LNCaP clone FGC (cell line): ENCODE data around the gene CRELD2.

Experiments
- DNase-seq: peaks from one replicate; pipeline ENCODE4 v3.0.0-alpha.2; 2011; ENCODE audit warnings: low read depth
- H3K4me3 ChIP-seq: 2 replicates; pipeline ENCODE4 v1.5.1; 2011; ENCODE audit warnings: mild to moderate bottlenecking, low read depth, low read length, control low read depth
- TF ChIP-seq, protein P1 (sequence below): IDR thresholded peaks from 2 replicates; pipeline ENCODE4 v1.5.1; 2012; ENCODE audit warnings: mild to moderate bottlenecking; ENCODE audit not compliant: control insufficient read depth, insufficient read depth; ENCODE audit errors: extremely low read depth

The CRELD2 gene

DNA sequence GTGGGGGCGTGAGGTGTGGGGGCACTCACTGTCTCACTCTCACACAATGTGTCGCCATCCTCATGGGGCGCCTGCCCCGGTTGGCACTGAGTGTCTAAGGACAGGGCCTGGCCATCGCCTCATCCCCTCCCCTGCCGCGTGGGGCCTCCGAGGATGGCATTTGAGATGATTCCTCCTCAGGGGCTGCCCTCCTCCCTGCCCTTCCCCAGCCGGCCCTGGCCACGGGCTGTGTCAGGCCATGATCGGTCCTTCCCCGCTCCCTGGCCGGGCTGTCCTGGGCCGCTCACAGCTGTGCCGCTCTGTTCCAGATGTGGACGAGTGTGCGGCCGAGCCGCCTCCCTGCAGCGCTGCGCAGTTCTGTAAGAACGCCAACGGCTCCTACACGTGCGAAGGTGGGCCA is 4.5 kb downstream of the CRELD2 start:
- H3K4me3 ChIP-seq: no peak overlapping the region
- TF ChIP-seq, protein P1, sequence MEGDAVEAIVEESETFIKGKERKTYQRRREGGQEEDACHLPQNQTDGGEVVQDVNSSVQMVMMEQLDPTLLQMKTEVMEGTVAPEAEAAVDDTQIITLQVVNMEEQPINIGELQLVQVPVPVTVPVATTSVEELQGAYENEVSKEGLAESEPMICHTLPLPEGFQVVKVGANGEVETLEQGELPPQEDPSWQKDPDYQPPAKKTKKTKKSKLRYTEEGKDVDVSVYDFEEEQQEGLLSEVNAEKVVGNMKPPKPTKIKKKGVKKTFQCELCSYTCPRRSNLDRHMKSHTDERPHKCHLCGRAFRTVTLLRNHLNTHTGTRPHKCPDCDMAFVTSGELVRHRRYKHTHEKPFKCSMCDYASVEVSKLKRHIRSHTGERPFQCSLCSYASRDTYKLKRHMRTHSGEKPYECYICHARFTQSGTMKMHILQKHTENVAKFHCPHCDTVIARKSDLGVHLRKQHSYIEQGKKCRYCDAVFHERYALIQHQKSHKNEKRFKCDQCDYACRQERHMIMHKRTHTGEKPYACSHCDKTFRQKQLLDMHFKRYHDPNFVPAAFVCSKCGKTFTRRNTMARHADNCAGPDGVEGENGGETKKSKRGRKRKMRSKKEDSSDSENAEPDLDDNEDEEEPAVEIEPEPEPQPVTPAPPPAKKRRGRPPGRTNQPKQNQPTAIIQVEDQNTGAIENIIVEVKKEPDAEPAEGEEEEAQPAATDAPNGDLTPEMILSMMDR: no peak
- DNase-seq: no peak

DNA sequence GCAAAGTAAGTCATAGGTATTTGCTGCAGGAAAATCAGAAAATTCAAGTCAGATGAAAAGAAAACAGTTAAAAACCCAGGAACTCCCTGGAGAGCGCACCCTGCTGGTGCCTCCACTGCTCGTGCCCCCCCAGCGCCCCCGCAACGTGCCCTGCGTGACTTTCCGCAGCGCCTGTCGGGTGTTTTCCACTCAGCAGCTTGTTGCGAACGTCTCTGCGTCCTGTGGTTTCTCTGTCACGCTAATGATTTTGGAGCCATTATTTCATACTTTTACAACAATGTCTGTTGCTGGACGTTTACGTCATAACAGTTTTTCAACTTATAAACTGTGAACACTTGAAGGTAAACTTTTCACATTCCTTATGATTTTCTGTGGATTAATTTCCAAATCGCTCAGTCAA is 5.0 kb downstream of the CRELD2 start:
- no peak for DNase-seq
- TF ChIP-seq, protein P1: no peak
- no peak overlapping the region for H3K4me3 ChIP-seq

DNA sequence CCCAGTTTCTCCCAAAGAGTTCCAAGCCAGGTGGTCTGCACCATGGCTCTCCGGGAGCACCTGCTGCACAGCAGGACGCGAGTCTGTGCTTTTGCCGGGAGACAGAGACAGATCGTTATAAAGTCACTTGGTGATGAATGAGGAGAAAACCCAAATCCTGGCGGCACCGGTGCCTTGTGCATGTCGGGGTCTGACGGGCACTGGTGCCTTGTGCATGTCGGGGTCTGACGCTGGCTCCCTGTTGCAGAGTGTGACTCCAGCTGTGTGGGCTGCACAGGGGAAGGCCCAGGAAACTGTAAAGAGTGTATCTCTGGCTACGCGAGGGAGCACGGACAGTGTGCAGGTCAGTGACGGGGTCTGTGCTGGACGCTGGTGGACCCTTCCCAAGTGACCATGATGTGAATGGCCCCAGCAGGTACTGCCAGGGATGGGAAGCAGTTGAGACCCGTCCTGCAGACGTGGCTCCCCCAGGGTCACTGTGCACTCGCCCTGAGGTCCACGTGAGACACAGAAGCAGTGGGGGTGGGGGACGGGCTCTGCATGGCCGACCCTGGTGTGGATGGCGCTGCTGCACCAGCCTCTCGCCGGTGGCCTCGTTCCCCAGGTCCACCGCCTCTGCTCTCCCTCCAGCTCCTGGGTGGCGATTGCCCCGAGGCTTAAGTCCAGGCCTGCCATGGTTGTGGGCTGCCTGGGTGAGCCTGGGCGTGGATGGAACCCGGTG is 5.8 kb downstream of the CRELD2 start:
- H3K4me3 ChIP-seq: no peak overlapping the region
- TF ChIP-seq, protein P1: no peak
- no peak for DNase-seq

DNA sequence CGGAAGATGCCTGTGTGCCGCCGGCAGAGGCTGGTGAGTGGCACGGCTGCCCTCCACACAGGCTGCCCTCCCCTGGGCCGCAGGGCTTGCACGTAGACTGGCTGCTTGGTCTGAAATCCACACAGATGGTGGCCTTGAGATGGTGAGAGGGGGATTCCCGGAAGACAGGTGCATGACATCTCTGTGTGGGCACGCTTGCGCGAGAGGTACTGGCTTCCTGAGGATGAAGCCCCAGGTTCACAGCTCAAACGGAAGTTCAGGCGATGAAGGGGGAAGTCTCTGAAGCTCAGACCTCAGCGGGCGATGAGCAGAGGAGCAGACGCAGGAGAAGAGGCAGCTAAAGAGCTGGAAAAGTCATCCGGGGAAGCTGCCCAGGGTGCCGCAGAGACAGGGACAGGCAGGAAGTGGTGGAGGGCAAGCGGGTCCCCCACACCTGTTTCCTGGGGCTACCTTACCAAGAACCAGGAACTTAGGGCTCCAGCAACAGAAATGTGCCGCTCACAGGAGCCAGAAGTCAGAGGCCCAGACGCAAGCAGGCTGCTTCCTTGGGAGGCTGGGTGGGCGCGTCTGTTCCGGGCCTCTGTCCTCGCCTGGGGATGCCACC is 7.2 kb downstream of the CRELD2 start:
- H3K4me3 ChIP-seq: no peak overlapping the region
- DNase-seq: no peak
- TF ChIP-seq, protein P1: no peak

DNA sequence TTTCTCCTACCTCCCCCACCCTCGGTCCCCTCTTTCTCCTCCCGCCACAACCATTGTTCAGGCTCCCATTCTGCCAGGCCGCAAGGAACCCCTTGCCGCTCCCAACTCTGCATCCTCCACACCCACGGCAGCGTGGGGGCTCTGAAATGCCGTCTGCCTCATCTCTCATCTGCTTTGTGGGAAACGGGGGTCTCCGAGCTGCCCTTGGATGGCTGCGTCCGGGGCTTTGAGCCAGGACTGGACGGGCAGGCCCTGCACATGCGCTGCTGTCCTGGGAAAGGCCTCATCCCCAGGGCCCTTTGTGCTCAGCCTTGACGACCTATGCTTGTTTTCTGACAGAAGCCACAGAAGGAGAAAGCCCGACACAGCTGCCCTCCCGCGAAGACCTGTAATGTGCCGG is 8.5 kb downstream of the CRELD2 start:
- TF ChIP-seq, protein P1: no peak
- no peak for DNase-seq
- H3K4me3 ChIP-seq: no peak overlapping the region

DNA sequence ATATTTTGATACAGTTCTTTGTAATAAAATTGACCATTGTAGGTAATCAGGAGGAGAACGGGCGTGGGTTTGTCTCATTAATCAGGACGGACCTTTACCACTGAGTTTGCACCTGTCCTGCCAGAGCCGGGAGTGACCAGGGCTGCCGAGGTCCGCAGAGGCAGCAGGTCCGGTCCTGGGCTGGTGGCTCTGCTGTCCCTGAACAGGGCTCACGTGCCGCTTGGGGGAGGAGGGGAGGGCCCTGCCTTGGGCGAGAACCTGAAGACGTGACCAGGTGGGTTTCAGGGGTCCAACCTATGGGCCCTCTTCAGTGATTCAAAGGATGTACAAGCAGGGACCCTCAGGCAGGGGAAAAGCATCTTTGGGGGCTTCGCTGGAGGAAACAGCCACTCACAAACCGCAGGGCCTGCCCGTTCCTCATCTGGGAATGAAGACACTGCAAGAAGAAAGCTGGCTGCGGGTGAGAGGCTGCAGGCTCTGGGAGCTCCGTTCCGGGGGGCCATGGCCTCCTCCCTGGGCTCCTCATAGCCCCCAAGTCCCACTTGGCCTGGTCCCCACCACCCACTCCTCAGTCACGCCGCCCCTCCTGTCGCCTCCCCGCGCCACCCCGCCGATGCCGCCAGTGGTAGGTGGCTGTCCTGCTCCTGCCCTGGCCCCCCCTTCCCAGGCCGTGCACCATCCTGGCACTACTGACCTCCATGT is 9.2 kb downstream of the CRELD2 start:
- no peak for DNase-seq
- H3K4me3 ChIP-seq: no peak overlapping the region
- TF ChIP-seq, protein P1: no peak
